Measurements from ENCODE around the gene LDLRAD3. TPM values are rescaled to one million over a fixed set of nuclear protein-coding genes. Genes with fewer than 3 reads are reported as not detected.

Gene LDLRAD3
- total RNA-seq, 2 experiments from 2014 or later = 0.12 to 0.24 TPM

- H3K4me3 Mint-ChIP-seq = no peak overlapping the region
- no peak for DNase-seq
- H3K9me3 Mint-ChIP-seq = no peaks in the 10 kb centered on the region
- H3K36me3 Mint-ChIP-seq = no peaks in the 10 kb centered on the region
- peaks cover 9% of the 10 kb centered on the region for H3K27me3 Mint-ChIP-seq
- H3K4me1 Mint-ChIP-seq = no peaks in the 10 kb centered on the region
- H3K27ac Mint-ChIP-seq = no peak overlapping the region
Measured at GRCh38 chr11:36205536-36205935, 261.7 kb downstream of the LDLRAD3 start.

- Mint-ChIP-seq H3K27ac (no peak overlapping the region), H3K4me1 (no peaks in the 10 kb centered on the region), H3K9me3 (no peaks in the 10 kb centered on the region), H3K27me3 (peaks cover 7% of the 10 kb centered on the region), H3K4me3 (no peak overlapping the region), H3K36me3 (no peaks in the 10 kb centered on the region)
- DNase-seq = no peak
Measured at GRCh38 chr11:36210529-36210928, 266.7 kb downstream of the LDLRAD3 start.

DNA sequence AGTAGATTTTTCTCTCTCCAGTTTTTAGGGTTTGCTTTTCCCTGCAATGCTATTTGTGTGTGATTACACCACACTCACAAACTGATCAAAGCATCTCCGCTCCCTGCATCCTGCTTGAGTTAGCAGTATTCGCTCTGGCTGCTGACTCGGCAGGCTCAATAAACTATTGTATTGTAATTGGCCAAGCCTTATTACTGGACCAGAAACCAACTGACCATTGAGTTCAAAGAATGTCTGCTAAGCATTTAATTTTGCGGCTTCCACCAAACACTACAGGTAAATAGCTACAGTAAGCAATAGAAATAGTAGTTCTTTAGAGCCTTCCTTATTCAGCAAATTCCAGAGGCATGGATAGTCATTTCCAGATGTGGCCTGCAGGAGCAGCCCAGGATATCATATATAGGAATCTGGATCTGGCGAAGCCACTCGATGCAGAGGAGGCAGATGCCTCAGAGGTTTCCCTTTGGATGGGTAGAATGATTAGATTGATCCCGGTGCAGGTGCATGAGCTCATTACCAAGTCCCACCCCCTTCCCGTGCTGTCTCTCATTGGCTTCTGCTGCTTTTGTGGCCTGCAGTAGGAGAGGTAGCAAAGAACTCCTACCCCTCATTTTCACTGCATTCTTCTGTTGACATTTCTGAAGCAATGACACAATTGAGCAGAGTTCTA is 268.0 kb downstream of the LDLRAD3 start:
- Mint-ChIP-seq H3K4me3 (no peak overlapping the region), H3K27me3 (peaks cover 11% of the 10 kb centered on the region), H3K27ac (no peak overlapping the region), H3K4me1 (no peaks in the 10 kb centered on the region), H3K36me3 (no peaks in the 10 kb centered on the region), H3K9me3 (no peaks in the 10 kb centered on the region)
- DNase-seq = no peak

DNA sequence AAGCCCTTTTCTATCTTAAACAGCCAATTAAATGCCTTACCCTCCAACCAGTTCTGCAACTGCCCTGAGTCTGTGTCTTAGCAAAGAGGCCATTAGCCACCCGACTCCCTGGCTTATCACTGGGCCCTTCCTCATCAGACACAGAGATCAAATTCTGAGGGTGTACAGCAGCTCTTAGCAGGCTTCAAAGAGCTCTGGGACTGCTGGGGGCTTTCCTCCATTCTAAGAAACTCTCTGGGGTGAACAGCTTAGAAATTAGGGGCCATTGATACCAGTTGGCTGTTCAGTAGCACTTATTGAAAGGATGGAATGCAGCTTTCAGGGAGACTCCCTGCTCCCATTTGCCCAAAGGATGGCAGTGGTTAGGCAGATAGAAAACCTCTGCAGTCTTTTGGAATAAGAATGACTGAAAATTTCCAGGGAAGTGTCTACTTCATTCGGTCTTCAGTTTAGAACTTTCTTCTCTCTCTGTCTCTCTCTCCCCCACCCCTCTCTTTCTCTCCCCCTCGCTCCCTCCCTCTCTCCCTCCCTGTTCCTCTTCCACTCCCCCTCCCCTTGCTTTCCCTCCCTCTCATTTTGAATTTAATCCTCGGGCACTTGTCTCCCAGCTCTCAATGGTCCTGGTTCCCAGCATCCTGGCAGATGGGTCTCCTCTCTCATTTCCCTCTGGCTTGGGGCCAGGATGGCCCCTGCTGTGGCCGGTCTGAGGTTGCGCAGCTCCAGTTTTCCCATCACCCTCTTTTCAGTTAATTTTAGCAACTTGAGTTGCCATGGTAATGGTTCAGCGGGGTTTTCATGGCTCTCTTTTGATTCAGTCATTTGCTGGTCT is 268.9 kb downstream of the LDLRAD3 start:
- DNase-seq = no peak
- Mint-ChIP-seq H3K9me3 (no peaks in the 10 kb centered on the region), H3K4me3 (no peak overlapping the region), H3K36me3 (no peaks in the 10 kb centered on the region), H3K4me1 (no peaks in the 10 kb centered on the region), H3K27me3 (peaks cover 11% of the 10 kb centered on the region), H3K27ac (no peak overlapping the region)

- no peak for DNase-seq
- H3K27me3 Mint-ChIP-seq = peaks cover 11% of the 10 kb centered on the region
- no peak overlapping the region for H3K4me3 Mint-ChIP-seq
- no peaks in the 10 kb centered on the region for H3K36me3 Mint-ChIP-seq
- no peak overlapping the region for H3K27ac Mint-ChIP-seq
- H3K4me1 Mint-ChIP-seq = no peaks in the 10 kb centered on the region
- H3K9me3 Mint-ChIP-seq = peaks cover 2% of the 10 kb centered on the region
Measured at GRCh38 chr11:36213393-36213840, 269.6 kb downstream of the LDLRAD3 start.

- no peaks in the 10 kb centered on the region for H3K4me1 Mint-ChIP-seq
- no peak overlapping the region for H3K27ac Mint-ChIP-seq
- H3K27me3 Mint-ChIP-seq = peaks cover 11% of the 10 kb centered on the region
- H3K36me3 Mint-ChIP-seq = no peaks in the 10 kb centered on the region
- H3K9me3 Mint-ChIP-seq = peaks cover 2% of the 10 kb centered on the region
- H3K4me3 Mint-ChIP-seq = no peak overlapping the region
- DNase-seq = no peak
Measured at GRCh38 chr11:36214480-36214879, 270.6 kb downstream of the LDLRAD3 start.

DNA sequence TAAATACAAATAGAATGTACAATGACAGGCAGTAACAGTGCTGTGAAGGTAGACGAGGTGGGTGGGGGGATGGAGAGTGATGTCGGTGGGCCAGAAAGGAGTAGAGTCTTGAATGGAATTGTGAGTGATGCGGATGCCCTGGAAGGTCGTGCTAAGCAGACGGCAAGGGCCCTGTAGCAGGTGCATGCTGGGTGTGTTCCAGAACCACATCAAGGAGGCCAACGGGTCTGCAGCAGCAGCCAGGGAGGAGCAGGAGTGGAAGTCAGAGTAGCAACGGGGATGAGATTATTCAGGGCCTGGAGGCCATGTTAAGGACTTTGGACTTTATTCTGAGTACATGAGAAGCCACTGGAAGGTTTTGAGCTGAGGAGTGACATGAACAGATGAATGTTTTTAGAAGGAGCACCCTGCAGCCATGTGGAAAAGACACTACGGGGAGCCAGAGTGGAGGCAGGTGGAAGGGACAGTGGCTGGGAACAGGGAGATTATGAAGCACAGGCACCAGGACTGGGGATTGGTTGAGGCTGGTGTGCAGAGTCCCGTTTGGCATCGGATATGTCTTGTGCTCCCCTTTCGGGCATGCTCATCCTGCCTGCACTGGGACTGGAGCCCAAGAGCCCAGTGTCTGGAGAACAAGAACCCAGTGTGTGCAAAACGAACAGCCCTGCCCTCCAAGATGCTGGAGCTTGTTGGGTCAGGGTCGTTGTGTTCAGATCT is 271.3 kb downstream of the LDLRAD3 start:
- H3K27me3 Mint-ChIP-seq = peaks cover 11% of the 10 kb centered on the region
- no peaks in the 10 kb centered on the region for H3K4me1 Mint-ChIP-seq
- H3K9me3 Mint-ChIP-seq = peaks cover 4% of the 10 kb centered on the region
- no peak overlapping the region for H3K27ac Mint-ChIP-seq
- DNase-seq = no peak
- H3K36me3 Mint-ChIP-seq = no peaks in the 10 kb centered on the region
- no peak overlapping the region for H3K4me3 Mint-ChIP-seq

GRCh38 chr11:36215693-36216060 is 271.8 kb downstream of the LDLRAD3 start:
- peaks cover 6% of the 10 kb centered on the region for H3K9me3 Mint-ChIP-seq
- H3K36me3 Mint-ChIP-seq = no peaks in the 10 kb centered on the region
- peaks cover 11% of the 10 kb centered on the region for H3K27me3 Mint-ChIP-seq
- no peak overlapping the region for H3K27ac Mint-ChIP-seq
- H3K4me1 Mint-ChIP-seq = no peaks in the 10 kb centered on the region
- no peak overlapping the region for H3K4me3 Mint-ChIP-seq
- no peak for DNase-seq

GRCh38 chr11:36216061-36216615 is 272.3 kb downstream of the LDLRAD3 start:
- H3K9me3 Mint-ChIP-seq = peaks cover 6% of the 10 kb centered on the region
- H3K27ac Mint-ChIP-seq = no peak overlapping the region
- peaks cover 11% of the 10 kb centered on the region for H3K27me3 Mint-ChIP-seq
- no peaks in the 10 kb centered on the region for H3K4me1 Mint-ChIP-seq
- DNase-seq = no peak
- H3K36me3 Mint-ChIP-seq = no peaks in the 10 kb centered on the region
- H3K4me3 Mint-ChIP-seq = no peak overlapping the region

GRCh38 chr11:36218283-36218921 is 274.5 kb downstream of the LDLRAD3 start:
- no peak for DNase-seq
- H3K4me1 Mint-ChIP-seq = no peaks in the 10 kb centered on the region
- H3K36me3 Mint-ChIP-seq = no peaks in the 10 kb centered on the region
- H3K9me3 Mint-ChIP-seq = peaks cover 6% of the 10 kb centered on the region
- no peak overlapping the region for H3K4me3 Mint-ChIP-seq
- no peak overlapping the region for H3K27ac Mint-ChIP-seq
- peaks cover 11% of the 10 kb centered on the region for H3K27me3 Mint-ChIP-seq

- H3K27me3 Mint-ChIP-seq = peaks cover 8% of the 10 kb centered on the region
- H3K9me3 Mint-ChIP-seq = peaks cover 6% of the 10 kb centered on the region
- H3K27ac Mint-ChIP-seq = no peak overlapping the region
- H3K36me3 Mint-ChIP-seq = no peaks in the 10 kb centered on the region
- DNase-seq = no peak
- H3K4me1 Mint-ChIP-seq = no peaks in the 10 kb centered on the region
- H3K4me3 Mint-ChIP-seq = no peak overlapping the region
Measured at GRCh38 chr11:36219996-36220395, 276.1 kb downstream of the LDLRAD3 start.

GRCh38 chr11:36222831-36223635 is 279.2 kb downstream of the LDLRAD3 start:
- Mint-ChIP-seq H3K9me3 (peaks cover 6% of the 10 kb centered on the region), H3K36me3 (no peaks in the 10 kb centered on the region), H3K27ac (no peak overlapping the region), H3K4me3 (no peak overlapping the region), H3K4me1 (no peaks in the 10 kb centered on the region), H3K27me3 (no peaks in the 10 kb centered on the region)
- no peak for DNase-seq

GRCh38 chr11:36224209-36224882 is 280.5 kb downstream of the LDLRAD3 start:
- no peaks in the 10 kb centered on the region for H3K27me3 Mint-ChIP-seq
- H3K4me3 Mint-ChIP-seq = no peak overlapping the region
- H3K36me3 Mint-ChIP-seq = no peaks in the 10 kb centered on the region
- no peaks in the 10 kb centered on the region for H3K4me1 Mint-ChIP-seq
- H3K27ac Mint-ChIP-seq = no peak overlapping the region
- H3K9me3 Mint-ChIP-seq = peaks cover 5% of the 10 kb centered on the region
- no peak for DNase-seq

GRCh38 chr11:36227044-36227443 is 283.2 kb downstream of the LDLRAD3 start:
- DNase-seq = no peak
- Mint-ChIP-seq H3K36me3 (no peaks in the 10 kb centered on the region), H3K9me3 (no peaks in the 10 kb centered on the region), H3K27ac (no peak overlapping the region), H3K4me1 (no peaks in the 10 kb centered on the region), H3K4me3 (no peak overlapping the region), H3K27me3 (no peaks in the 10 kb centered on the region)

All from activated naive CD8-positive, alpha-beta T cell treated with anti-CD3 and anti-CD28 coated beads for 36 hours (primary cell).